KOPT-K1 (cell line): ENCODE results near the gene PPAT.
"Not testable (repeated sequence)": the region's sequence is repeated elsewhere in the genome, so short reads cannot be mapped to it uniquely, and the experiment has no call there.

Experiments used
- H3K27ac ChIP-seq: fragments of 200-600 bp; sonication (generic); 2 replicates; pipeline ENCODE4 v1.5.1; 2016; ENCODE audit warnings: antibody characterized with exemption, mild to moderate bottlenecking, low read depth, low read length; ENCODE audit not compliant: poor library complexity, severe bottlenecking
- H3K36me3 ChIP-seq: fragments of 200-600 bp; sonication (generic); 2 replicates; pipeline ENCODE4 v1.5.1; 2017; ENCODE audit warnings: antibody characterized with exemption, mild to moderate bottlenecking, low read length, moderate library complexity; ENCODE audit not compliant: insufficient read depth
- H3K9me3 ChIP-seq: fragments of 200-600 bp; sonication (generic); 2 replicates; pipeline ENCODE4 v1.5.1; 2017; ENCODE audit warnings: antibody characterized with exemption, low read length, mild to moderate bottlenecking; ENCODE audit not compliant: insufficient read depth, poor library complexity, severe bottlenecking

Gene PPAT

GRCh38 chr4:56435140-56435926, at the start of gene PPAT:
PPAT (minus strand) TSS chr4:56435615; CDS start chr4:56435477, 138 bp downstream.
- Histone ChIP-seq H3K27ac (peak within 1 kb of the TSS; percentile 86), H3K36me3 (peaks cover 24% of the 10 kb centered on the region), H3K9me3 (no peaks in the 10 kb centered on the region)

GRCh38 chr4:56480691-56481090, 45.3 kb upstream of the PPAT start:
- H3K36me3 ChIP-seq = peaks cover 100% of the 10 kb centered on the region
- H3K27ac ChIP-seq = no peak overlapping the region
- no peaks in the 10 kb centered on the region for H3K9me3 ChIP-seq

- H3K27ac ChIP-seq = no peak overlapping the region
- H3K9me3 ChIP-seq = no peaks in the 10 kb centered on the region
- peaks cover 100% of the 10 kb centered on the region for H3K36me3 ChIP-seq
Observed at GRCh38 chr4:56477192-56477702, 41.8 kb upstream of the PPAT start.

- no peak overlapping the region for H3K27ac ChIP-seq
- peaks cover 100% of the 10 kb centered on the region for H3K36me3 ChIP-seq
- H3K9me3 ChIP-seq = no peaks in the 10 kb centered on the region
Observed at GRCh38 chr4:56475917-56476316, 40.5 kb upstream of the PPAT start.

- Histone ChIP-seq H3K27ac (no peak overlapping the region), H3K9me3 (no peaks in the 10 kb centered on the region), H3K36me3 (peaks cover 49% of the 10 kb centered on the region)
Observed at GRCh38 chr4:56469489-56470210, 34.2 kb upstream of the PPAT start.

- Histone ChIP-seq H3K36me3 (peaks cover 44% of the 10 kb centered on the region), H3K9me3 (no peaks in the 10 kb centered on the region), H3K27ac (peak overlapping the region; percentile 78)
Observed at GRCh38 chr4:56468097-56468422, 32.6 kb upstream of the PPAT start.

- peak within 1 kb of the TSS; percentile 78 for H3K27ac ChIP-seq
- no peaks in the 10 kb centered on the region for H3K9me3 ChIP-seq
- H3K36me3 ChIP-seq = peaks cover 44% of the 10 kb centered on the region
Observed at GRCh38 chr4:56467284-56468096, 32.1 kb upstream of the PPAT start, which contains the start of gene SRP72. SRP72 (plus strand) TSS chr4:56467617; CDS start chr4:56467636, 19 bp downstream.

- H3K9me3 ChIP-seq = no peaks in the 10 kb centered on the region
- H3K27ac ChIP-seq = peak overlapping the region; percentile 78
- peaks cover 44% of the 10 kb centered on the region for H3K36me3 ChIP-seq
Observed at GRCh38 chr4:56466910-56467283, 31.5 kb upstream of the PPAT start.

GRCh38 chr4:56466296-56466761, 30.9 kb upstream of the PPAT start:
- Histone ChIP-seq H3K27ac (peak overlapping the region; percentile 78), H3K36me3 (peaks cover 44% of the 10 kb centered on the region)
- H3K9me3 ChIP-seq = not testable (repeated sequence)

GRCh38 chr4:56465599-56466295, 30.3 kb upstream of the PPAT start:
- H3K9me3 ChIP-seq = no peaks in the 10 kb centered on the region
- H3K36me3 ChIP-seq = peaks cover 44% of the 10 kb centered on the region
- peak overlapping the region; percentile 78 for H3K27ac ChIP-seq

GRCh38 chr4:56464581-56464980, 29.2 kb upstream of the PPAT start:
- no peak overlapping the region for H3K27ac ChIP-seq
- peaks cover 46% of the 10 kb centered on the region for H3K36me3 ChIP-seq
- no peaks in the 10 kb centered on the region for H3K9me3 ChIP-seq

- no peaks in the 10 kb centered on the region for H3K9me3 ChIP-seq
- H3K27ac ChIP-seq = no peak overlapping the region
- peaks cover 54% of the 10 kb centered on the region for H3K36me3 ChIP-seq
Observed at GRCh38 chr4:56463711-56464110, 28.3 kb upstream of the PPAT start.

- no peak overlapping the region for H3K27ac ChIP-seq
- peaks cover 70% of the 10 kb centered on the region for H3K36me3 ChIP-seq
- H3K9me3 ChIP-seq = no peaks in the 10 kb centered on the region
Observed at GRCh38 chr4:56462157-56462556, 26.7 kb upstream of the PPAT start.

- no peak overlapping the region for H3K27ac ChIP-seq
- H3K9me3 ChIP-seq = no peaks in the 10 kb centered on the region
- H3K36me3 ChIP-seq = peaks cover 91% of the 10 kb centered on the region
Observed at GRCh38 chr4:56460085-56460484, 24.7 kb upstream of the PPAT start.
